ENCODE results near the gene ETFA.

The ETFA gene

DNA sequence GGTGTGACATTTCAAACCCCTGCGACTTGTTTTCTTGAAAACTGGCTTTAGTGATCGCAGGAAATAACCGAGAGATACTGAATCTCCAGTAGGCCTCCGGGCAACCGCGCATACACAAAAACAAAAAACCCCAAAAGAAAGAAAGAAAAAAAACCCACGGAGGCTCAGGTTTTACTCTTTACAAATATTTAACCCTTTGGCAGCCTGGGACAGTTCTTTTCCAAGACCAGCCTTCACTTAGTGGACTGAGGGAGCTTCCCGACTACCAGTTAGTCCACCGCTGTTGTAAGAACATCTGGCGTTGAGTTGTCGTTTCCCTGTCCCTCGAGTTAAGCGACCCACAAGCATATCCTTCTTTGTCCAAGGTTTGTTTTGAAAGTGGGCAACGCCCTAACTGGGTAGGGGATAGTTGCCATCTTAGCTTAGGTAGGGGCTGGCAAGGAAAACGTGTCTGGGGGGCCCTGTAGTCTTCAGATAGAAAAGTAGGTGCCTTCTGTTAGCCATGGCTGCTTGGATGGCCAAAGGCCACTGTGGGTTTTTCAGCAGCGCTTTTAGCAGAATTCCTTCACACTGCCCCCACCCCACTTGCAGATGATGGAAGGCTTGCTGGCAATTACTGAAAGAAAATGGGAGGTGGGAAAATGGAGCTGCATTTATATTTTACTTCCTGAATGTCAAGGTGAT, 32.2 kb upstream of the ETFA start:
- no peak overlapping the region for H3K4me3 ChIP-seq (ENCODE audit: low read depth, low read length)
- TF ChIP-seq, protein P1, sequence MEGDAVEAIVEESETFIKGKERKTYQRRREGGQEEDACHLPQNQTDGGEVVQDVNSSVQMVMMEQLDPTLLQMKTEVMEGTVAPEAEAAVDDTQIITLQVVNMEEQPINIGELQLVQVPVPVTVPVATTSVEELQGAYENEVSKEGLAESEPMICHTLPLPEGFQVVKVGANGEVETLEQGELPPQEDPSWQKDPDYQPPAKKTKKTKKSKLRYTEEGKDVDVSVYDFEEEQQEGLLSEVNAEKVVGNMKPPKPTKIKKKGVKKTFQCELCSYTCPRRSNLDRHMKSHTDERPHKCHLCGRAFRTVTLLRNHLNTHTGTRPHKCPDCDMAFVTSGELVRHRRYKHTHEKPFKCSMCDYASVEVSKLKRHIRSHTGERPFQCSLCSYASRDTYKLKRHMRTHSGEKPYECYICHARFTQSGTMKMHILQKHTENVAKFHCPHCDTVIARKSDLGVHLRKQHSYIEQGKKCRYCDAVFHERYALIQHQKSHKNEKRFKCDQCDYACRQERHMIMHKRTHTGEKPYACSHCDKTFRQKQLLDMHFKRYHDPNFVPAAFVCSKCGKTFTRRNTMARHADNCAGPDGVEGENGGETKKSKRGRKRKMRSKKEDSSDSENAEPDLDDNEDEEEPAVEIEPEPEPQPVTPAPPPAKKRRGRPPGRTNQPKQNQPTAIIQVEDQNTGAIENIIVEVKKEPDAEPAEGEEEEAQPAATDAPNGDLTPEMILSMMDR (IDR thresholded peaks at IDR 0.05; ENCODE audit: low read depth, low read length), result no peak

DNA sequence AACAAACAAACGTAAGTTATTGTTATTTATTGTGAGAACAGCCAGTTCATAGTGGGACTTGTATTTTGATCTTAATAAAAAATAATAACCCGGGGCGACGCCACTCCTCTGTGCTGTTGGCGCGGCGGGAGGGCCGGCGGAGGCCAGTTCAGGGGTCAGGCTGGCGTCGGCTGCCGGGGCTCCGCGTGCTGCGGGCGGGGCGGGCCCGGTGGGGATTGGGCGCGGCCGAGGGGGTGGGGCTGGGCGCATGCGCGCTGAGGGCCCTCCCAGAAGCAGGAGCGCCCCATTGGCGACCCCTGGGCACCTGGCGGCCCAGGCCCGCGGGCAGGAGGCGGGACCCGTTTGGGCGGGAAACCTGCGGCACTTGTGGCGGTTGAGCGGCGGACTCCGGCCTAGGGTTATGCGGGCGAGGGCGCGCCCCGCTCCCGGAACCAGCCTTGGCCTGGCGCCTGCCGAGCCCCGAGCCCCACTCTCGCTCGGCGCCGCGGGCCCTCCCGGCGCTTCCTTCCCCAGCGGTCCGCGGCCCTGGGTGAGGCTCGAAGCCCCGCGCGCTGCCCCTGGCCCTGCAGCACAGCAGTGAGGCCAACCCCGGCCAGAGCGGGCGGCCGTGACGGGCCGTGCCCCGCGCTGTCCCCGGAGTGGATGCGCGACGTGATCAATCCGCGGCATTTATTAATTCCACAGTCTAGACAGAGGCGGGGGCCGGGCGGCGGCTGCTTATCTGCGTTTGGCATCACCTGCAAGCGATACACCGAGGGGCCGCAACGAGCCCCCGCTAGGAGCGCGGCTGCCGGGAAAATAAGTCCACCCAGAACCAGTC, 31.3 kb upstream of the ETFA start:
- TF ChIP-seq, protein P1 (IDR thresholded peaks at IDR 0.05; ENCODE audit: low read depth, low read length), result no peak
- no peak overlapping the region for H3K4me3 ChIP-seq (ENCODE audit: low read depth, low read length)

DNA sequence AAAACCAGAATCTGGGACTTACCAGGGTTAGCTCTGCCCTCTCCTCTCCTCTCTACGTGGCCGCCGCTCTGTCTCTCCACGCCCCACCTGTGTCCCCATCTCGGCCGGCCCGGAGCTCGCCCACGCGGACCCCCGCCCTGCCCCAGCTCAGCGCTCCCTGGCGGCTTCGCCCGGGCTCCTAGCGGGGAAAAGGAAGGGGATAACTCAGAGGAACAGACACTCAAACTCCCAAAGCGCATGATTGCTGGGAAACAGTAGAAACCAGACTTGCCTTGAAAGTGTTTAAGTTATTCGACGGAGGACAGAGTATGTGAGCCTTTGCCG, 30.8 kb upstream of the ETFA start:
- H3K4me3 ChIP-seq (ENCODE audit: low read depth, low read length), result no peak overlapping the region
- TF ChIP-seq, protein P1 (IDR thresholded peaks at IDR 0.05; ENCODE audit: low read depth, low read length), result no peak

DNA sequence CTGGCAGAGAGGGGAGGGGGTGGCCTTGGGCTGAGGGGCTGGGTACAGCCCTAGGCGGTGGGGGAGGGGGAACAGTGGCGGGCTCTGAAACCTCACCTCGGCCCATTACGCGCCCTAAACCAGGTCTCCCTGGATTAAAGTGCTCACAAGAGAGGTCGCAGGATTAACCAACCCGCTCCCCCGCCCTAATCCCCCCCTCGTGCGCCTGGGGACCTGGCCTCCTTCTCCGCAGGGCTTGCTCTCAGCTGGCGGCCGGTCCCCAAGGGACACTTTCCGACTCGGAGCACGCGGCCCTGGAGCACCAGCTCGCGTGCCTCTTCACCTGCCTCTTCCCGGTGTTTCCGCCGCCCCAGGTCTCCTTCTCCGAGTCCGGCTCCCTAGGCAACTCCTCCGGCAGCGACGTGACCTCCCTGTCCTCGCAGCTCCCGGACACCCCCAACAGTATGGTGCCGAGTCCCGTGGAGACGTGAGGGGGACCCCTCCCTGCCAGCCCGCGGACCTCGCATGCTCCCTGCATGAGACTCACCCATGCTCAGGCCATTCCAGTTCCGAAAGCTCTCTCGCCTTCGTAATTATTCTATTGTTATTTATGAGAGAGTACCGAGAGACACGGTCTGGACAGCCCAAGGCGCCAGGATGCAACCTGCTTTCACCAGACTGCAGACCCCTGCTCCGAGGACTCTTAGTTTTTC, 30.2 kb upstream of the ETFA start:
- TF ChIP-seq, protein P1 (IDR thresholded peaks at IDR 0.05; ENCODE audit: low read depth, low read length), result no peak
- H3K4me3 ChIP-seq (ENCODE audit: low read depth, low read length), result no peak overlapping the region

DNA sequence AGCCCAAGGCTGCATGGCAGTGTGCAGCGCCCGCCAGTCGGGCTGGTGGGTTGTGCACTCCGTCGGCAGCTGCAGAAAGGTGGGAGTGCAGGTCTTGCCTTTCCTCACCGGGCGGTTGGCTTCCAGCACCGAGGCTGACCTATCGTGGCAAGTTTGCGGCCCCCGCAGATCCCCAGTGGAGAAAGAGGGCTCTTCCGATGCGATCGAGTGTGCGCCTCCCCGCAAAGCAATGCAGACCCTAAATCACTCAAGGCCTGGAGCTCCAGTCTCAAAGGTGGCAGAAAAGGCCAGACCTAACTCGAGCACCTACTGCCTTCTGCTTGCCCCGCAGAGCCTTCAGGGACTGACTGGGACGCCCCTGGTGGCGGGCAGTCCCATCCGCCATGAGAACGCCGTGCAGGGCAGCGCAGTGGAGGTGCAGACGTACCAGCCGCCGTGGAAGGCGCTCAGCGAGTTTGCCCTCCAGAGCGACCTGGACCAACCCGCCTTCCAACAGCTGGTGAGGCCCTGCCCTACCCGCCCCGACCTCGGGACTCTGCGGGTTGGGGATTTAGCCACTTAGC, 29.6 kb upstream of the ETFA start:
- TF ChIP-seq, protein P1 (IDR thresholded peaks at IDR 0.05; ENCODE audit: low read depth, low read length), result no peak
- no peak overlapping the region; the same call in 1 of the 2 replicates for H3K4me3 ChIP-seq (ENCODE audit: low read depth, low read length)

DNA sequence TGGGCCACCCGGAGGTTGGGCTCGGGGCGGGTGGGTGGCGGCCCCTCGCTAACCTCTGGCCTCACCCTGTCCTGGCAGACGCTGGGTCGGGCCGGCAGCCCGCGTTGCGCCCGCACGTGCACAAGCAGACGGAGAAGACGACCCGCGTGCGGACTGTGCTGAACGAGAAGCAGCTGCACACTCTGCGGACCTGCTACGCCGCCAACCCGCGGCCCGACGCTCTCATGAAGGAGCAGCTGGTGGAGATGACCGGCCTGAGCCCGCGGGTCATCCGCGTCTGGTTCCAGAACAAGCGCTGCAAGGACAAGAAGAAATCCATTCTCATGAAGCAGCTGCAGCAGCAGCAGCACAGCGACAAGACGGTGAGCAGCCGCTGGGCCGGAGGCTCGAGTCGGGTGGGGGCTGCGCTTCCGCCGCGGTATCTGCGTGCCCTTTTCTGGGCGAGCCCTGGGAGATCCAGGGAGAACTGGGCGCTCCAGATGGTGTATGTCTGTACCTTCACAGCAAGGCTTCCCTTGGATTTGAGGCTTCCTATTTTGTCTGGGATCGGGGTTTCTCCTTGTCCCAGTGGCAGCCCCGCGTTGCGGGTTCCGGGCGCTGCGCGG, 29.0 kb upstream of the ETFA start:
- TF ChIP-seq, protein P1 (IDR thresholded peaks at IDR 0.05; ENCODE audit: low read depth, low read length), result no peak
- peak overlapping the region; percentile 24; the same call in 1 of the 2 replicates for H3K4me3 ChIP-seq (ENCODE audit: low read depth, low read length)

Data from WI38 (cell line).